ENCODE data around the gene STAC2. TPM values are rescaled to one million over a fixed set of nuclear protein-coding genes. Genes with fewer than 3 reads are reported as not detected.

Gene STAC2
- total and polyA plus RNA-seq, 2 of the 13 experiments (the other 11 are each of a cell fraction or from before 2014, with no cell fraction given) = not detected

DNA sequence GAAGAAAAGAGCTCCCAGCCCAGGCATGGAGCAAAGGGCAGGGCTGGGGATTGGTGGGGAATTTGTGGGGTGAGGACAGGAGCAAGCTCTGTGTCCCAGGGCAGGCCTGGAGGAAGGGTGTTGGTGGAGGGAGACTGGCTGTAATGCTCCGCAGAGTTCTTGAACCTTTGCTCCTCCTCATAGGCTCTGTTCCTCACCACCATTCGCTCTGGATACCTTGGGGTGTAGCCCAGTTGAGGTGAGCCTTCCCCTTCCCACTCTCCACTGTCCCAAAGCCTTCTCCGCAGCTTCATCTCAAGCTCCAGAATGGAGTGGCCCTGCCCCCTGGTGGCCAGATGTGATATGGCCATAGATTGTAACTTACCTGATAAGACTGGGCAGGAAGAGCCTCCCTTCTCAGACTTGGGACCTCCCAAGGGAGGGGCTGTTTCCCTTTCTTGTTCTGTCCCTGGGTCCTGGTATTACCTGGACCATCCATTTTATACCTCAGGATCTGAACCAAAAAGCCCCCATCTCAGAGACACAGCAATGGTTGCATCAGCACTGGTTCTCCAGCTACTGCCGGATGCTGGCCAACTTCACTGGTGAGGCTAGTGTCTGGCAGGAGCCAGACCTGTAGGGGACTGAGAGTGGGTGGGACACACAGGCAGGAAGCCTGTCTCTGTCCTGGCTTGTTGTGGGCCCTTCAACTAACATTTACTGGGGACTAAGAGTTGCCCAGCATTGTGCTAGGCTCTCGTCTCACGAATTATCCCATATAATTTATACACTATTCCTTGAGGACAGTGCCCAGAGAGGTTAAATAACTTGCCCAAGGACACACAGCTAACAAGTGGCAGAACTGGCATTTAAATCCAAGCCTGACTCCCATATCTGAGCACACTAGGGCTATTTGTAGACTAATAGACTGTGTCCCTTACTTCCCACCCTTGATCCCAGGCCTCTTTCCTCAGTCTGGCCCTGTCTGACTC, 19.1 kb upstream of the STAC2 start (continued):
- TF ChIP-seq SCMH1 (CRISPR knock-in tag; IDR thresholded peaks at IDR 0.05; ENCODE audit: borderline replicate concordance) (no peak), MTA3 (CRISPR knock-in tag; IDR thresholded peaks at IDR 0.05) (no peak), ZBTB8A (CRISPR knock-in tag; IDR thresholded peaks at IDR 0.05; ENCODE audit: borderline replicate concordance, low read depth) (no peak), ZNF253 (CRISPR knock-in tag; IDR thresholded peaks at IDR 0.05; ENCODE audit: borderline replicate concordance) (no peak), SNAPC2 (CRISPR knock-in tag; IDR thresholded peaks at IDR 0.05) (no peak), ZNF496 (CRISPR knock-in tag; IDR thresholded peaks at IDR 0.05; ENCODE audit: insufficient replicate concordance) (no peak)

GRCh38 chr17:39244016-39244599, 18.4 kb upstream of the STAC2 start:
- DNase-seq (ENCODE audit: low spot score) = no peak
- peak; percentile 72 for ATAC-seq
- no peaks in the 10 kb centered on the region for H3K36me3 ChIP-seq (replicated peaks in 1 of 2; ENCODE audit: control insufficient read depth in 1 of 2, insufficient read depth in 2 of 2, low read length in 2 of 2)
- H3K9me3 ChIP-seq (ENCODE audit: low read length) = no peaks in the 10 kb centered on the region
- ChIA-PET CTCF (ENCODE audit: low intra/inter-chr PET ratio, low total read pairs) (interaction anchor here (1.0 to 4.2 kb wide), 4 partner anchors 8 to 80 kb away, joined by 4 to 35 read pairs (median 6); no protein-coding TSS in a partner anchor), POLR2A (interaction anchor here (0.8 to 3.2 kb wide), 4 partner anchors 12 to 44 kb away, joined by 3 to 24 read pairs (median 14); partner anchors contain the start of gene RPL19)
- peak overlapping the region; percentile 12 for H2AFZ ChIP-seq (ENCODE audit: low read length)
- 15% methylated on average over 11 of the region's 11 CpGs for WGBS (ENCODE audit: low lambda C conversion rate)
- no TSS peak for BruUV-seq (replicated peaks)
- no peaks in the 10 kb centered on the region for H3K79me2 ChIP-seq (ENCODE audit: insufficient read depth, low read length)
- H3K4me1 ChIP-seq (ENCODE audit: insufficient read depth, low read length) = peaks cover 11% of the 10 kb centered on the region
- H4K20me1 ChIP-seq (ENCODE audit: insufficient read depth, low read length) = no peaks in the 10 kb centered on the region
- H3K4me3 ChIP-seq (replicated peaks in 1 of 3; ENCODE audit: insufficient read depth in 1 of 3, low read depth in 2 of 3, low read length in 3 of 3) = peak overlapping the region in 2 of 3 experiments; percentile 4 to 59; a peak in 1 of 6 replicates
- H3K27me3 ChIP-seq (ENCODE audit: control insufficient read depth in 1 of 2, insufficient read depth in 2 of 2, low read length in 2 of 2) = peaks cover 0 to 5% of the 10 kb centered on the region in 2 experiments; a peak in 1 of 5 replicates
- no peak overlapping the region for H3K27ac ChIP-seq (ENCODE audit: extremely low read length, insufficient read depth, low read length)
- peak overlapping the region; percentile 71 for H3K4me2 ChIP-seq (ENCODE audit: low read depth, low read length)
- intact Hi-C loops (cut with micrococcal nuclease; ENCODE audit: unreplicated experiment) = loop anchor here (1.0 to 5.0 kb wide), 2 partner anchors 37 to 52 kb away; no protein-coding TSS in a partner anchor
- no peak overlapping the region; the same call in 1 of the 2 replicates for H3K9ac ChIP-seq (ENCODE audit: insufficient read depth, low read depth, low read length)
- FAIRE-seq = no peak
- in situ Hi-C loops (cut with HindIII; ENCODE audit: extremely low pct_ligation_motif_present, low pct_unique_long_range_greater_than_20kb) = no loop called here
- TF ChIP-seq ZMYM3 (CRISPR knock-in tag; IDR thresholded peaks at IDR 0.05) = peak; percentile 49; the same call in 1 of the 2 replicates
- peak; percentile 31; the same call in 1 of the 2 replicates for TF ChIP-seq ZNF768 (CRISPR knock-in tag; IDR thresholded peaks at IDR 0.05)
- 0 out of 2 replicates have a peak, but pooled peaks have one; percentile 1 for TF ChIP-seq KDM2A (CRISPR knock-in tag; IDR thresholded peaks at IDR 0.05; ENCODE audit: borderline replicate concordance, low read depth)
- TF ChIP-seq ZNF737 (CRISPR knock-in tag; IDR thresholded peaks at IDR 0.05; ENCODE audit: borderline replicate concordance) = 0 out of 2 replicates have a peak, but pooled peaks have one; percentile 64
- TF ChIP-seq, protein P1, sequence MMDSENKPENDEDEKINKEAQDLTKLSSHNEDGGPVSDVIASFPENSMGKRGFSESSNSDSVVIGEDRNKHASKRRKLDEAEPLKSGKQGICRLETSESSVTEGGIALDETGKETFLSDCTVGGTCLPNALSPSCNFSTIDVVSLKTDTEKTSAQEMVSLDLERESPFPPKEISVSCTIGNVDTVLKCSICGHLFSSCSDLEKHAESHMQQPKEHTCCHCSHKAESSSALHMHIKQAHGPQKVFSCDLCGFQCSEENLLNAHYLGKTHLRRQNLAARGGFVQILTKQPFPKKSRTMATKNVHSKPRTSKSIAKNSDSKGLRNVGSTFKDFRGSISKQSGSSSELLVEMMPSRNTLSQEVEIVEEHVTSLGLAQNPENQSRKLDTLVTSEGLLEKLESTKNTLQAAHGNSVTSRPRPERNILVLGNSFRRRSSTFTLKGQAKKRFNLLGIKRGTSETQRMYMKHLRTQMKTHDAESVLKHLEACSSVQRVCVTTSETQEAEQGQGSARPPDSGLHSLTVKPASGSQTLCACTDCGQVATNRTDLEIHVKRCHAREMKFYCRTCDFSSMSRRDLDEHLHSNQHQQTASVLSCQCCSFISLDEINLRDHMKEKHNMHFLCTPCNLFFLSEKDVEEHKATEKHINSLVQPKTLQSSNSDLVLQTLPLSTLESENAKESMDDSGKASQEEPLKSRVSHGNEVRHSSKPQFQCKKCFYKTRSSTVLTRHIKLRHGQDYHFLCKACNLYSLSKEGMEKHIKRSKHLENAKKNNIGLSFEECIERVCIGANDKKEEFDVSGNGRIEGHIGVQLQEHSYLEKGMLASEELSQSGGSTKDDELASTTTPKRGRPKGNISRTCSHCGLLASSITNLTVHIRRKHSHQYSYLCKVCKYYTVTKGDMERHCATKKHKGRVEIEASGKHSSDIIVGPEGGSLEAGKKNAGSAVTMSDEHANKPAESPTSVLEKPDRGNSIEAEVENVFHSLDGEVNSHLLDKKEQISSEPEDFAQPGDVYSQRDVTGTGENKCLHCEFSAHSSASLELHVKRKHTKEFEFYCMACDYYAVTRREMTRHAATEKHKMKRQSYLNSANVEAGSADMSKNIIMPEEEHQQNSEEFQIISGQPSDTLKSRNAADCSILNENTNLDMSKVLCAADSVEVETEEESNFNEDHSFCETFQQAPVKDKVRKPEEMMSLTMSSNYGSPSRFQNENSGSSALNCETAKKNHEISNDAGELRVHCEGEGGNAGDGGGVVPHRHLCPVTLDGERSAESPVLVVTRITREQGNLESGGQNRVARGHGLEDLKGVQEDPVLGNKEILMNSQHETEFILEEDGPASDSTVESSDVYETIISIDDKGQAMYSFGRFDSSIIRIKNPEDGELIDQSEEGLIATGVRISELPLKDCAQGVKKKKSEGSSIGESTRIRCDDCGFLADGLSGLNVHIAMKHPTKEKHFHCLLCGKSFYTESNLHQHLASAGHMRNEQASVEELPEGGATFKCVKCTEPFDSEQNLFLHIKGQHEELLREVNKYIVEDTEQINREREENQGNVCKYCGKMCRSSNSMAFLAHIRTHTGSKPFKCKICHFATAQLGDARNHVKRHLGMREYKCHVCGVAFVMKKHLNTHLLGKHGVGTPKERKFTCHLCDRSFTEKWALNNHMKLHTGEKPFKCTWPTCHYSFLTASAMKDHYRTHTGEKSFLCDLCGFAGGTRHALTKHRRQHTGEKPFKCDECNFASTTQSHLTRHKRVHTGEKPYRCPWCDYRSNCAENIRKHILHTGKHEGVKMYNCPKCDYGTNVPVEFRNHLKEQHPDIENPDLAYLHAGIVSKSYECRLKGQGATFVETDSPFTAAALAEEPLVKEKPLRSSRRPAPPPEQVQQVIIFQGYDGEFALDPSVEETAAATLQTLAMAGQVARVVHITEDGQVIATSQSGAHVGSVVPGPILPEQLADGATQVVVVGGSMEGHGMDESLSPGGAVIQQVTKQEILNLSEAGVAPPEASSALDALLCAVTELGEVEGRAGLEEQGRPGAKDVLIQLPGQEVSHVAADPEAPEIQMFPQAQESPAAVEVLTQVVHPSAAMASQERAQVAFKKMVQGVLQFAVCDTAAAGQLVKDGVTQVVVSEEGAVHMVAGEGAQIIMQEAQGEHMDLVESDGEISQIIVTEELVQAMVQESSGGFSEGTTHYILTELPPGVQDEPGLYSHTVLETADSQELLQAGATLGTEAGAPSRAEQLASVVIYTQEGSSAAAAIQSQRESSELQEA (CRISPR knock-in tag; IDR thresholded peaks at IDR 0.05; ENCODE audit: not compliant biosample characterization) = peak; percentile 41
- no peak for TF ChIP-seq MYNN (CRISPR knock-in tag; IDR thresholded peaks at IDR 0.05; ENCODE audit: low read depth)
